Hepatocyte (in vitro differentiated cells): ENCODE measurements around the gene NPDC1.

ENCODE experiments used
- CTCF ChIP-seq: fragments of 200-600 bp; sonication (generic); IDR thresholded peaks from 2 replicates; pipeline ENCODE4 v1.5.1; 2016; ENCODE audit warnings: antibody characterized with exemption, mild to moderate bottlenecking; ENCODE audit not compliant: poor library complexity
- EZH2 ChIP-seq: fragments of 200-600 bp; sonication (generic); IDR thresholded peaks from 2 replicates; pipeline ENCODE4 v1.6.1; 2016; ENCODE audit warnings: antibody characterized with exemption, mild to moderate bottlenecking, borderline replicate concordance

GRCh38 chr9:137039611-137040366, 6.2 kb downstream of the NPDC1 start:
- TF ChIP-seq CTCF: no peak
- TF ChIP-seq EZH2: no peak
